Activated naive CD8-positive, alpha-beta T cell (primary cell): ENCODE results near the gene CES3.
A peak's percentile ranks its signal among the peaks of the same experiment; 100 is the strongest.

ENCODE experiments used
- H3K27ac Mint-ChIP-seq: one replicate; pipeline ENCODE4 v1.8.0; 2021; ENCODE audit warnings: mixed read lengths
- H3K27me3 Mint-ChIP-seq: one replicate; pipeline ENCODE4 v1.8.0; 2021; ENCODE audit warnings: mixed read lengths
- H3K36me3 Mint-ChIP-seq: one replicate; pipeline ENCODE4 v1.8.0; 2021; ENCODE audit warnings: mixed read lengths
- H3K4me1 Mint-ChIP-seq: one replicate; pipeline ENCODE4 v1.8.0; 2021; ENCODE audit warnings: low read depth, mixed read lengths
- H3K4me3 Mint-ChIP-seq: one replicate; pipeline ENCODE4 v1.8.0; 2021; ENCODE audit warnings: mild to moderate bottlenecking, mixed read lengths
- H3K9me3 Mint-ChIP-seq: one replicate; pipeline ENCODE4 v1.8.0; 2021; ENCODE audit warnings: low read depth, mixed read lengths

CES3 gene

GRCh38 chr16:67013823-67014633 lies 53.0 kb downstream of the CES3 start:
- H3K36me3 Mint-ChIP-seq = no peaks in the 10 kb centered on the region
- H3K4me3 Mint-ChIP-seq = peak overlapping the region; percentile 83
- H3K27me3 Mint-ChIP-seq = no peaks in the 10 kb centered on the region
- no peak overlapping the region for H3K27ac Mint-ChIP-seq
- peaks cover 2% of the 10 kb centered on the region for H3K4me1 Mint-ChIP-seq
- H3K9me3 Mint-ChIP-seq = no peaks in the 10 kb centered on the region

- H3K27ac Mint-ChIP-seq = no peak overlapping the region
- H3K4me3 Mint-ChIP-seq = peak overlapping the region; percentile 83
- no peaks in the 10 kb centered on the region for H3K9me3 Mint-ChIP-seq
- H3K4me1 Mint-ChIP-seq = peaks cover 2% of the 10 kb centered on the region
- no peaks in the 10 kb centered on the region for H3K27me3 Mint-ChIP-seq
- no peaks in the 10 kb centered on the region for H3K36me3 Mint-ChIP-seq
Observed at GRCh38 chr16:67014634-67015312, 53.7 kb downstream of the CES3 start.

GRCh38 chr16:67015313-67015731 lies 54.3 kb downstream of the CES3 start:
- Mint-ChIP-seq H3K4me1 (peaks cover 2% of the 10 kb centered on the region), H3K27me3 (no peaks in the 10 kb centered on the region), H3K4me3 (no peak overlapping the region), H3K36me3 (no peaks in the 10 kb centered on the region), H3K9me3 (no peaks in the 10 kb centered on the region), H3K27ac (no peak overlapping the region)

- Mint-ChIP-seq H3K27me3 (no peaks in the 10 kb centered on the region), H3K27ac (no peak overlapping the region), H3K9me3 (no peaks in the 10 kb centered on the region), H3K36me3 (no peaks in the 10 kb centered on the region), H3K4me3 (no peak overlapping the region), H3K4me1 (peaks cover 2% of the 10 kb centered on the region)
Observed at GRCh38 chr16:67016143-67016542, 55.1 kb downstream of the CES3 start.

- peaks cover 2% of the 10 kb centered on the region for H3K4me1 Mint-ChIP-seq
- H3K27ac Mint-ChIP-seq = no peak overlapping the region
- H3K27me3 Mint-ChIP-seq = no peaks in the 10 kb centered on the region
- no peaks in the 10 kb centered on the region for H3K36me3 Mint-ChIP-seq
- no peaks in the 10 kb centered on the region for H3K9me3 Mint-ChIP-seq
- H3K4me3 Mint-ChIP-seq = no peak overlapping the region
Observed at GRCh38 chr16:67016681-67017420, 55.8 kb downstream of the CES3 start.

- H3K9me3 Mint-ChIP-seq = no peaks in the 10 kb centered on the region
- no peaks in the 10 kb centered on the region for H3K27me3 Mint-ChIP-seq
- H3K36me3 Mint-ChIP-seq = no peaks in the 10 kb centered on the region
- H3K4me3 Mint-ChIP-seq = no peak overlapping the region
- H3K4me1 Mint-ChIP-seq = peaks cover 2% of the 10 kb centered on the region
- H3K27ac Mint-ChIP-seq = no peak overlapping the region
Observed at GRCh38 chr16:67017421-67017750, 56.3 kb downstream of the CES3 start.

- Mint-ChIP-seq H3K9me3 (no peaks in the 10 kb centered on the region), H3K36me3 (no peaks in the 10 kb centered on the region), H3K27me3 (no peaks in the 10 kb centered on the region), H3K27ac (no peak overlapping the region), H3K4me1 (peaks cover 2% of the 10 kb centered on the region), H3K4me3 (no peak overlapping the region)
Observed at GRCh38 chr16:67017810-67018488, 56.9 kb downstream of the CES3 start.

- no peaks in the 10 kb centered on the region for H3K27me3 Mint-ChIP-seq
- no peaks in the 10 kb centered on the region for H3K9me3 Mint-ChIP-seq
- no peak overlapping the region for H3K4me3 Mint-ChIP-seq
- H3K36me3 Mint-ChIP-seq = no peaks in the 10 kb centered on the region
- H3K27ac Mint-ChIP-seq = no peak overlapping the region
- peaks cover 2% of the 10 kb centered on the region for H3K4me1 Mint-ChIP-seq
Observed at GRCh38 chr16:67019171-67019570, 58.1 kb downstream of the CES3 start.

- H3K4me3 Mint-ChIP-seq = no peak overlapping the region
- H3K27ac Mint-ChIP-seq = no peak overlapping the region
- H3K9me3 Mint-ChIP-seq = no peaks in the 10 kb centered on the region
- no peaks in the 10 kb centered on the region for H3K36me3 Mint-ChIP-seq
- H3K27me3 Mint-ChIP-seq = no peaks in the 10 kb centered on the region
- H3K4me1 Mint-ChIP-seq = peaks cover 9% of the 10 kb centered on the region
Observed at GRCh38 chr16:67021321-67021720, 60.3 kb downstream of the CES3 start.

GRCh38 chr16:67022531-67023214 lies 61.6 kb downstream of the CES3 start:
- H3K27me3 Mint-ChIP-seq = no peaks in the 10 kb centered on the region
- H3K4me1 Mint-ChIP-seq = peaks cover 11% of the 10 kb centered on the region
- H3K9me3 Mint-ChIP-seq = no peaks in the 10 kb centered on the region
- no peak overlapping the region for H3K4me3 Mint-ChIP-seq
- H3K36me3 Mint-ChIP-seq = no peaks in the 10 kb centered on the region
- no peak overlapping the region for H3K27ac Mint-ChIP-seq

GRCh38 chr16:67023689-67024088 lies 62.6 kb downstream of the CES3 start:
- Mint-ChIP-seq H3K4me3 (no peak overlapping the region), H3K9me3 (no peaks in the 10 kb centered on the region), H3K36me3 (no peaks in the 10 kb centered on the region), H3K27ac (no peak overlapping the region), H3K27me3 (no peaks in the 10 kb centered on the region), H3K4me1 (peaks cover 14% of the 10 kb centered on the region)
